HepG2 (cell line): Measurements from ENCODE around the gene SIGLEC10. TPM values are rescaled to one million over a fixed set of nuclear protein-coding genes. Genes with fewer than 3 reads are reported as not detected.
A peak's percentile ranks its signal among the peaks of the same experiment; 100 is the strongest.

ENCODE experiments used
- BATF2 ChIP-seq: sonication (generic); formaldehyde crosslinking; IDR thresholded peaks from 2 replicates; pipeline ENCODE4 v1.8.0; 2022; ENCODE audit warnings: mild to moderate bottlenecking, missing genetic modification reagents, moderate library complexity
- ELF1 ChIP-seq: sonication (generic); formaldehyde crosslinking; IDR thresholded peaks from 2 replicates; pipeline ENCODE4 v1.4.0; 2020; ENCODE audit warnings: missing genetic modification reagents
- ERF ChIP-seq: IDR thresholded peaks from 2 replicates; pipeline ENCODE4 v1.6.1; 2018; ENCODE audit warnings: missing biosample characterization, missing genetic modification reagents
- FOXA3 ChIP-seq: IDR thresholded peaks from 2 replicates; pipeline ENCODE4 v1.6.1; 2016; ENCODE audit warnings: missing genetic modification reagents, missing compliant biosample characterization
- MAFK ChIP-seq, 2 experiments: IDR thresholded peaks in 1 of 2; conservative IDR thresholded peaks in 1 of 2; 2 replicates each; pipeline ENCODE4 v1.6.1; 2011; ENCODE audit warnings: improper control_type of control experiment in 2 of 2, low read length in 2 of 2
- NCOA5 ChIP-seq: sonication (generic); formaldehyde crosslinking; IDR thresholded peaks from 2 replicates; pipeline ENCODE4 v1.4.0; 2020; ENCODE audit warnings: missing genetic modification reagents
- RERE ChIP-seq: IDR thresholded peaks from 2 replicates; pipeline ENCODE4 v1.6.1; 2016; ENCODE audit warnings: low read depth, missing genetic modification reagents, missing compliant biosample characterization
- TAF1 ChIP-seq: sonication (generic); formaldehyde crosslinking; IDR thresholded peaks from 2 replicates; pipeline ENCODE4 v1.4.0; 2020; ENCODE audit warnings: missing genetic modification reagents
- TAF15 ChIP-seq: fragments of 200-400 bp; formaldehyde crosslinking; IDR thresholded peaks from one replicate; pipeline ENCODE4 v1.6.1; 2018; ENCODE audit warnings: mild to moderate bottlenecking, low read depth, low read length; ENCODE audit not compliant: poor library complexity, severe bottlenecking
- TCF7L2 ChIP-seq: IDR thresholded peaks from 2 replicates; pipeline ENCODE4 v1.6.1; 2011; ENCODE audit warnings: mild to moderate bottlenecking, low read depth, low read length, moderate library complexity
- ZBTB2 ChIP-seq: sonication (generic); formaldehyde crosslinking; IDR thresholded peaks from 2 replicates; pipeline ENCODE4 v1.8.0; 2022; ENCODE audit warnings: low read depth, missing genetic modification reagents
- ZBTB33 ChIP-seq: sonication (generic); formaldehyde crosslinking; IDR thresholded peaks from 2 replicates; pipeline ENCODE4 v1.4.0; 2020; ENCODE audit warnings: missing genetic modification reagents
- ZNF614 ChIP-seq: IDR thresholded peaks from 2 replicates; pipeline ENCODE4 v1.6.1; 2018; ENCODE audit warnings: missing biosample characterization, missing genetic modification reagents, inconsistent platforms, borderline replicate concordance
- ZNF691 ChIP-seq: sonication (generic); formaldehyde crosslinking; IDR thresholded peaks from 2 replicates; pipeline ENCODE4 v1.4.0; 2020; ENCODE audit warnings: missing genetic modification reagents, low read depth, mild to moderate bottlenecking, borderline replicate concordance
- ZNF704 ChIP-seq: sonication (generic); formaldehyde crosslinking; IDR thresholded peaks from 2 replicates; pipeline ENCODE4 v1.8.1; 2023; ENCODE audit warnings: mild to moderate bottlenecking, inconsistent platforms, moderate library complexity, missing genetic modification reagents, borderline replicate concordance
- ZNF800 ChIP-seq: sonication (generic); formaldehyde crosslinking; IDR thresholded peaks from 2 replicates; pipeline ENCODE4 v1.4.0; 2020; ENCODE audit warnings: missing genetic modification reagents
- polyA plus RNA-seq, 8 experiments: library from polyadenylated mRNA; depleted of rRNA in 3 of 8; stranded (reverse) in 7 of 8; unstranded in 1 of 8; fragments of >200 nt; fragmentation: Illumina TruSeq in 4 of 8; extraction: Trizol in 4 of 8; gene quantifications; 2 replicates each; pipeline versions ENCODE4 v1.2.1 to v1.2.3, GENCODE V29; 2011 to 2016; ENCODE audit warnings: low read depth in 4 of 8, missing spikeins in 1 of 8, mixed read lengths in 1 of 8; ENCODE audit not compliant: insufficient read depth in 1 of 8
- total RNA-seq, 5 experiments: library from RNA; depleted of rRNA; stranded (reverse); fragments of >200 nt; fragmentation: Illumina TruSeq; extraction: Trizol; gene quantifications; 2 replicates each; pipeline ENCODE4 v1.2.3, GENCODE V29; 2016; ENCODE audit warnings: low read depth in 1 of 5

Gene SIGLEC10
- total and polyA plus RNA-seq, 2 of the 13 experiments (the other 11 are each of a cell fraction or from before 2014, with no cell fraction given), result not detected

GRCh38 chr19:51389143-51389542 lies 28.3 kb downstream of the SIGLEC10 start (continued):
- TF ChIP-seq ZNF704 (CRISPR knock-in tag) (no peak), BATF2 (CRISPR knock-in tag) (no peak), MAFK (conservative IDR thresholded peaks at IDR 0.05 in 1 of 2, IDR thresholded peaks at IDR 0.05 in 1 of 2; ENCODE audit: low read length in 2 of 2) (no peak), NCOA5 (CRISPR knock-in tag) (no peak), ZNF691 (CRISPR knock-in tag) (no peak), TAF1 (CRISPR knock-in tag) (peak; percentile 44; the same call in 1 of the 2 replicates), TAF15 (no peak), ZBTB2 (CRISPR knock-in tag) (no peak), ZNF614 (CRISPR knock-in tag) (no peak), ELF1 (CRISPR knock-in tag) (no peak), TCF7L2 (no peak), ERF (CRISPR knock-in tag) (no peak), ZBTB33 (CRISPR knock-in tag) (no peak), ZNF800 (no peak), FOXA3 (CRISPR knock-in tag) (peak; percentile 9; the same call in 1 of the 2 replicates), RERE (CRISPR knock-in tag) (no peak)
